NOMO-1 treated with dmso at 0.1 percent for 144 hours (cell line): ENCODE data around the gene PER3.
"Not testable (repeated sequence)": the region's sequence is repeated elsewhere in the genome, so short reads cannot be mapped to it uniquely, and the experiment has no call there.

ENCODE experiments used
- DNase-seq: peaks from one replicate; lab custom pipeline; 2025; ENCODE audit not compliant: unreplicated experiment; lab: John Stamatoyannopoulos, UW

Gene PER3

DNA sequence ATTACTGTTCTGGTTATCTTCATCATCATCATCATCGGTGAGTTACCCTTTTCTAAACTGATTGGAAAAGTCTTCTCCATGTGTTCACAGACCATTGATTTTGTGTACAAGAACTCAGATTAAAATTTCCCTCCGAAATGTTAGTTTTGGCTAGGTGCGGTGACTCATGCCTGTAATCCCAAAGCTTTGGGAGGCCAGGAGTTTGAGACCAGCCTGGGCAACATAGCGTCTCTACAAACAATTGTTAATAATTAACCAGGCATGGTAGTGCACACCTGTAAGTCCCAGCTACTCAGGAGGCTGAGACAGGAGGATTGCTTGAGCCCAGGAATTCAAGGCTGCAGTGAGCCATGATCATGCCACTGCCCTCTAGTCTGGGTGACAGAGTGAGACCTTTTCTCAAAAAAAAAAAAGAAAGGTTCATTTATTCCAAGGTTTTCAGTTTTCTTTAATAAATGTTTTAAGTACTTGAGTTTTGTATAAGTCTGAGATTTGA lies 5.9 kb upstream of the PER3 start:
- no peak for DNase-seq

- no peak for DNase-seq
Observed at GRCh38 chr1:7780976-7781375, 3.1 kb upstream of the PER3 start.

DNA sequence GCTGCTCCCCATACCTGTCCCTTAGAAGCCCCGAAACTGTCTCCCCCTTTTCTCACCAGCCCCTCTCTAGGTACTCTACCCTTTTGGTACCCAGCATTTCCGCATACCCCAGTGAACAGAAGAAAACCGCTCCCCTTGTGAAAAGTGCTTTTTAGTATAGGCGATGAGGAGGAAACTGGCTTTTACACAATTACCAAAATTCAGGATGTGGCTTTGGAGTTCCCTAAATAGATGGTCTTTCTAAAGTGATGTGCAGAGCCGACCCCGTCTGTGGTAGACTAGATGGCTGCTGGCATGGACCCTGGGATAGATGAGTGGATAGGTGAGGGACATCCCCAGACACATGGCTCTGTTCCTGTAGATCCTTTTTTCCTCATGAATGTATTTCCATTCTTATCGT lies 2.6 kb upstream of the PER3 start:
- DNase-seq = no peak

DNA sequence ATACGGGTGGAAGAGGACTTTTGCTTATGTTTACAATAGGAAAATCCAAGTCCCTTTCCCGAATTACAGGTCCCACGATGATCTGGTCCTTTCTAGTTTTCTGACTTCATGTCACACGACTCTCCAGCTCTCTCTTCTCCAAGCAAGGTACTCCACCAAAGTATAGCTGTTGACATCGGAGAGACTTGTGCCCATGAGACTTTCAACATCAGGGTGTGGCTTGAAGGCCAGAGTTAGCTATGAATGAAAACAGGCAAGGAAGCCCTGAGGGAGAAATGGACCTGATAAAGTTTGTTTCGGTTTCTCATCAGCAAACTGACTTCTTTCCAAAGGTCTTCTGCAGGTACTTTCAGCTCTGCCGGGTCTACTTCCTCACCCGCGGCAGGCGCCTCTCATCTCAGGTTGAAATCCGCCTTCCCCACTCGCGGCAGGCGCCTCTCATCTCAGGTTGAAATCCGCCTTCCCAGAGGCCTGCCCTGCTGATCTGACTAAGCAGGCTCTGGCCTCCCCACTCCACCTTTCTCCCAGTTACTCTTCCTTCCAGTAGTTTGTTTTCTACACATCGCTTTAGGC lies 2.1 kb upstream of the PER3 start:
- peak; percentile 74 for DNase-seq

DNA sequence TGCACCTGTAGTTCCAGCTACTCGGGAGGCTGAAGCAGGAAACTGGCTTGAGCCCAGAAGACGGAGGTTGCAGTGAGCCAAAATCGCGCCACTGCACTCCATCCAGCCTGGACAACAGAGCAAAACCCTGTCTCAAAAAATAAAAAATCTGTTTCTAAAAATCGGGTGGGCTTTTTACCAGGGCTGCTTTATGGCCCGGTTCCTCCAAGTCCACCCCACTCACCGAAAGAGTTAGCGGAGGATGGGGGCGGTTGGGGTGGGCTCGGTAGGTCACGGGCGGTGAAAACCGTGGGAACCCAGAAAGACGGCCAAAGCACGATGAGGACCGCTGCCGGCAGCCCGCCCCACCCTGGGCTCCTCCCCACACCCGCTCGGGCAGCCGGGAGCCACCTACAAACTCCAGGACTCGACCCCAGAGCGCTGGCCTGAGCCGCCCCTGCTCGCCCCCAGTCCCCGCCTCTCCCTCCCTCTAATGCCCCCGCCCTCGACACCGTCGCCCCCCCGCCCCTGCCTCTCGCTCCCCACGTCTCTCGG lies 846 bp upstream of the PER3 start:
- DNase-seq = no peak

DNA sequence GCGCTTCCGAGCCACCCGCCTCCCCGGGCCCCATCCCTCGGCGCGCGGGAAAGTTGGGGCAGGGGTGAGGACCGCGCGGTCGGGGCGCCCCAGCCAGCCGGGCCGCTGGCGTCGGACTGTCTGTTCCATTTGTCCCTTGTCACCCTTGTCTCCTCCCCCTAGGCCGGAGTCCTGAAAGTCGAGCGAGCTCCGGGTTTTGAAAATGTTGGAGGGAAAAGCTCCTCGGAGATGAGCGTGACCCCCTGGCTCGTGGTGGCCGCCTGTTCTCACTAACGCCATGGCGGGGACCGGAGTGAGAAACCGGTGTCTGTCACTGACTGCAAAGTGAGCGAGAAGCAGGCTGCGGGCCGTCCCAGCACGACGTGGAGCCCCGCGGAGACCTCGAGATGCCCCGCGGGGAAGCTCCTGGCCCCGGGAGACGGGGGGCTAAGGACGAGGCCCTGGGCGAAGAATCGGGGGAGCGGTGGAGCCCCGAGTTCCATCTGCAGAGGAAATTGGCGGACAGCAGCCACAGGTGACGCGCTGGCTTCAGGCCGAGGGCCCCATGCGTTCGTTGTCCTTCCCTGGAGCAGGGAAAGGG lies 491 bp downstream of the PER3 start:
- no peak for DNase-seq

DNA sequence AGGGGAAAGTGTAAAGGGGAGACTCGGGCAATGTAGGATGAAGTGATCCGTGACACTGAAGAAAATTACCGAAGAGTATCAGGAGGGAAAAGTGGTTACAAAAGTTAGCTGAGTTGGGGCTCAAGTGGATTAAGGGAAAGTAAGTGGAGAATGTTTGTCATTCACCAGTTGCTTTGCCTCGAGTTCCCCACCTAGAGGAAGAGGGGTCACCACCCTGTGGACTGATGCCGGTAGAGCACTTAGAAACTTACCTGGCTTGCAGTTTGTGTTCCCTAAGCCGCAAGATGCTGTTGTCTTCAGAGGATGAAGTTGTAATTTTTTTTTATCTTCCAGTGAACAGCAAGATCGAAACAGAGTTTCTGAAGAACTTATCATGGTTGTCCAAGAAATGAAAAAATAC lies 1.0 kb downstream of the PER3 start:
- DNase-seq = no peak

GRCh38 chr1:7786795-7787194 lies 2.7 kb downstream of the PER3 start:
- peak; percentile 54 for DNase-seq

- no peak for DNase-seq
Observed at GRCh38 chr1:7789828-7790227, 5.7 kb downstream of the PER3 start.

- not testable (repeated sequence) for DNase-seq
Observed at GRCh38 chr1:7791027-7791426, 6.9 kb downstream of the PER3 start.

- DNase-seq = no peak
Observed at GRCh38 chr1:7795406-7795805, 11.3 kb downstream of the PER3 start.

- DNase-seq = no peak
Observed at GRCh38 chr1:7805460-7805859, 21.4 kb downstream of the PER3 start.

- DNase-seq = peak; percentile 1
Observed at GRCh38 chr1:7808253-7808844, 24.3 kb downstream of the PER3 start.

- DNase-seq = no peak
Observed at GRCh38 chr1:7809742-7810141, 25.7 kb downstream of the PER3 start.

GRCh38 chr1:7810395-7810794 lies 26.3 kb downstream of the PER3 start:
- peak; percentile 3 for DNase-seq

DNA sequence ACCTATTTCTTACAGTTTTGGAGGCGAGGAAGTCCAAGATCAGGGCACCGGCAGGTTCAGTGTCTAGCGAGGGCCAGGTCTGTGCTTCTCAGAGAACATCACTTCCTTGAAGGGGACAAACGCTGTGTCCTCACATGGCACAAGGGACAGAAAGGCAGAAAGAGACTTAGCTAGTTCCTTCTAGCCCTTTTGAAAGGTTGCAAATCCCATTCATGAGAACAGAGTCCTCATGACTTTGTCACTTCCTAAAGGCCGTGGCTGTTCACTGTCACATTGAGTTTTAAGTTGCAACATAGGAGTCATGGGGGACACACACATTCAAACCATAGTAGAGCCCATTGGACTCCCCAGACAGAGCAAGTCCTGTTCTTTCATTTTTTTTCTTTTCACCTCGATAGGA lies 27.4 kb downstream of the PER3 start:
- DNase-seq = no peak

- DNase-seq = no peak
Observed at GRCh38 chr1:7813677-7814373, 29.7 kb downstream of the PER3 start.

DNA sequence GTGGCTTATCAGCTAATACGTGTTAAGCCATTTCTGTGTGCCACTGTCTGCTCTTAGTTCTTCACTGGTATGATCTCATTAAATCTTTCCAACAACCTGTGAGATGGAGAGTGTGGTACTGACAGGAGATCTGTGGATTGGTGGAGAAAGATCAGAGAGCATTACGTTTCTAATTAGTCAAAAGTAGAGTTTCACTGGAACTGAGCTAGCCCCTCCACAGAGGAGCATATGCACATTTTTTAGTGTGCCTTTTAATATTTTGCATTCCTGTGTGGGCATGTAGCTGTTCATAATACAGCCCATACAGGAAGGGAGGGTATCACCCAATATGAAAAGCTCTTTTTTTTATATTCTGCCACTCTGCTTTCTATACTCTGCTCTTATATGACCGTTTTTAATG lies 37.2 kb downstream of the PER3 start:
- no peak for DNase-seq

DNA sequence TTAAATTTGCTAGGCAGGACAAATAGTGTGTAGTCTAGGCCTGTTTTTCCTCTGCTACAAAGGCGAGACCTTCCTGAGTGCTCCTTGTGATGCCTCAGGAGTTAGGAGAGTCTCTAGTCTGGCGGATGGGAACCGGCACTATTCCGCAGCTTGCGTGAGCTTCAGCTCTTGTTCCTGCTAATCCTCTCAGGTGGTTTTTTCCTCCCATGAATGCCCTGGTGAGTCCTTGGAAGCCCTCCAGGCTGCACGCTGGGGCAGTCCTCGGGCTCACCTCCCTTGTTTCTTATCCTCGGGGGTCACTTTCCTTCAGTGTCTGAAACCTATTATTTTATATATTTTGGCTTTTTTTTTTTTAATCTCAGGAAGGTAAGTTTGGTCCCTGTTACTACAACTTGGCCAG lies 40.6 kb downstream of the PER3 start:
- DNase-seq = no peak

GRCh38 chr1:7826363-7826762 lies 42.3 kb downstream of the PER3 start:
- DNase-seq = no peak

GRCh38 chr1:7827126-7827955 lies 43.2 kb downstream of the PER3 start:
- DNase-seq = no peak
